SU-DHL-6 (cell line): ENCODE results near the gene FRMD4B.

Experiments used
- H2AFZ ChIP-seq: fragments of 200-600 bp; sonication (generic); 2 replicates; pipeline ENCODE4 v1.6.1; 2014; ENCODE audit warnings: low read depth, mild to moderate bottlenecking, moderate library complexity, mixed read lengths, antibody characterized with exemption, low read length; ENCODE audit not compliant: severe bottlenecking
- H3F3A ChIP-seq: fragments of 200-600 bp; shearing (Covaris generic); 2 replicates; pipeline ENCODE4 v1.6.0; 2016; ENCODE audit warnings: antibody characterized with exemption, mild to moderate bottlenecking; ENCODE audit not compliant: insufficient read depth
- H3K27ac ChIP-seq: fragments of 200-600 bp; sonication (generic); 2 replicates; pipeline ENCODE4 v1.5.1; 2016; ENCODE audit warnings: low read depth, mild to moderate bottlenecking, low read length, moderate library complexity, mixed read lengths
- H3K27me3 ChIP-seq: fragments of 200-600 bp; sonication (generic), shearing (Covaris generic); 2 replicates; pipeline ENCODE4 v1.6.0; 2014; ENCODE audit warnings: mild to moderate bottlenecking, low read length
- H3K36me3 ChIP-seq: fragments of 200-600 bp; sonication (generic); 2 replicates; pipeline ENCODE4 v1.6.1; 2014; ENCODE audit warnings: mild to moderate bottlenecking, low read length, mixed read lengths
- H3K4me2 ChIP-seq: fragments of 300-600, 200-600 bp; shearing (Covaris generic), sonication (generic); 2 replicates; pipeline ENCODE4 v1.6.0; 2014; ENCODE audit warnings: low read length, low read depth, mild to moderate bottlenecking; ENCODE audit not compliant: poor library complexity, severe bottlenecking
- H3K4me3 ChIP-seq: fragments of 200-600 bp; sonication (generic); 2 replicates; pipeline ENCODE4 v1.5.1; 2014; ENCODE audit warnings: antibody characterized with exemption, low read length, mild to moderate bottlenecking, mixed read lengths; ENCODE audit not compliant: insufficient read depth, poor library complexity, severe bottlenecking
- H3K79me2 ChIP-seq: fragments of 200-600 bp; sonication (generic); 2 replicates; pipeline ENCODE4 v1.6.1; 2014; ENCODE audit warnings: mild to moderate bottlenecking, low read length, moderate library complexity; ENCODE audit not compliant: insufficient read depth
- H3K9ac ChIP-seq: fragments of 200-600 bp; sonication (generic); 2 replicates; pipeline ENCODE4 v1.7.0; 2014; ENCODE audit warnings: mild to moderate bottlenecking, low read length
- H3K9me2 ChIP-seq: fragments of 200-600 bp; sonication (generic); replicated peaks from 2 replicates; pipeline ENCODE4 v1.6.1; 2014; ENCODE audit warnings: low read length; ENCODE audit not compliant: insufficient read depth
- H3K9me3 ChIP-seq: fragments of 200-600 bp; sonication (generic); 2 replicates; pipeline ENCODE4 v1.6.1; 2014; ENCODE audit warnings: low read length, mixed read lengths; ENCODE audit not compliant: insufficient read depth
- H4K20me1 ChIP-seq: fragments of 200-600 bp; sonication (generic); 2 replicates; pipeline ENCODE4 v1.6.1; 2014; ENCODE audit warnings: low read depth, mild to moderate bottlenecking, antibody characterized with exemption, low read length, moderate library complexity, mixed read lengths
- EZH2phosphoT487 ChIP-seq: fragments of 200-600 bp; sonication (generic), shearing (Covaris generic); conservative IDR thresholded peaks from 2 replicates; pipeline ENCODE4 v1.6.1; 2018; ENCODE audit warnings: mild to moderate bottlenecking, antibody characterized with exemption, low read length, moderate library complexity, mixed read lengths
- TF ChIP-seq, protein P1 (sequence below): fragments of 200-600 bp; sonication (generic); IDR thresholded peaks from one replicate; pipeline ENCODE4 v1.5.1; 2017; ENCODE audit warnings: antibody characterized with exemption, mild to moderate bottlenecking, low read length, moderate library complexity; ENCODE audit not compliant: insufficient read depth, poor library complexity, severe bottlenecking

Gene FRMD4B

DNA sequence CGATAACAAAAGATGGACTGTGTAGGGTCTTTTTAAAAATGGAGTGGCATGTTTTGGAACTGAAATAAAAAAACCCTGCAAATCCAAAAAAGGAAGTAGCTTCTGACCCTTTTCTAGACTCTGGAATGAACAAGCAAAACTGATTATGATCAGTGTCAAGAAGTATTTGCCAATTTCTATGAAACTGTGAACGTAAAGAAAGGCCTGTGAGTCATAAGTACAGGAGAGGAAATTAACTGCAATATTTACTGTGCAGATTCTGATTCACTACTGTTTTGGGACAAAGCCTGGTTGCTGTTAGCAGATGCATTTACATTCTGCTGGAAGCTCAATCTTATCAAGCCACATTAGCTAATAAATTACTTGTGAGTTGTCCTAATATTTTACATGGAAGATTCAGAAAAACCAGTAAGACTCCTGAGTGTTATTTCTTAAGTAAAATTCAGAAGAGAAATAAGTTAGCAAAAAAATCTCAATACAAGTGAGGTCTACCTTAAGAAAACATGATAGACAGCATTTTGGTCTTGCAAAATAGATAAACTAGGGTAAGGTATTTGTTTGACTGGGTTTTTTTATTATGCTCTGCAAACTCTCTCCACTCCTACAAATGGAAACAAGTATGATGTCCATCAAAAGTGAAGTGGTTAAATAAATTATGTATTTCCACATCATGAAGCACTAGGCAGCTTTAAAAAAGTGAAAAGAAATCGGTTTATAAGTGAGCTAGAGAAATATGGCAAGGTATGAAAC, 173.3 kb downstream of the FRMD4B start:
- Histone ChIP-seq H2AFZ (no peak overlapping the region), H3K27ac (no peak overlapping the region), H3K79me2 (no peaks in the 10 kb centered on the region), H3K9me3 (no peaks in the 10 kb centered on the region), H3K36me3 (no peaks in the 10 kb centered on the region), H3K4me3 (no peak overlapping the region), H3K9me2 (no peaks in the 10 kb centered on the region), H4K20me1 (no peaks in the 10 kb centered on the region), H3K27me3 (no peaks in the 10 kb centered on the region), H3F3A (no peaks in the 10 kb centered on the region), H3K4me2 (no peak overlapping the region), H3K9ac (no peak overlapping the region)
- no peak for TF ChIP-seq EZH2phosphoT487

DNA sequence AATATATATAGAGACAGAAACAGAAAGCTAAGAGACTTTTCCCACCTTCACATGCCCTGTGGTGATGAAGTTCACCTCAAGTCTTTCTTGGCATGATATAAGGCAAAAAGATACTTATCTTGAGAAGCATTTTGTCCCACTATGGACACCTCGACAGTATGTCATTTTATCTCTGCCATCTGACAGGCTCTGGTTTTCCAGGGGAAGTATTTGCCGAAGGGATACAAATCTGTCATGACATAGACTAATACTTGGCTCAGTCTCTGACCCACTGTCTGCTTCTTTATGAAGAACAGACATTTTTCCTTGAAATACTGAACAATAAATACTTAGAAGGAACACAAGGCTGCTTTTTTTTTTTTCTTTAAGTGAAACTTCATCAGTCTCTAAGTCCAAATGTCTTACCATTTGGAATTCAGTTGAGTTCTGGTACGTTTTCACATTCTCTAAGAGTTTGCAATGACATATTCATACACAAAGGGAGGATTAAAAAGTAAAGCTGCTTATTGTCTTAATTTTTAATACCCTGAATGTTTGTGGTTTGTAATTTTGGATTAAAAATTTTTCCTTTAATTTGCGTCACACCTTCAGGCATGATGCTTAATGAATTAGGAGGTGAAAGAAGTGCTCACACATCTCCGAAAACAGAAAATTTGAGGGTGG, 175.7 kb downstream of the FRMD4B start:
- Histone ChIP-seq H4K20me1 (no peaks in the 10 kb centered on the region), H3K79me2 (no peaks in the 10 kb centered on the region), H3K9me3 (no peaks in the 10 kb centered on the region), H3K4me3 (no peak overlapping the region), H3K4me2 (no peak overlapping the region), H3K27ac (no peak overlapping the region), H3K27me3 (no peaks in the 10 kb centered on the region), H3K36me3 (no peaks in the 10 kb centered on the region), H3K9ac (no peak overlapping the region), H3K9me2 (no peaks in the 10 kb centered on the region), H2AFZ (no peak overlapping the region), H3F3A (no peaks in the 10 kb centered on the region)
- no peak for TF ChIP-seq EZH2phosphoT487
- TF ChIP-seq, protein P1, sequence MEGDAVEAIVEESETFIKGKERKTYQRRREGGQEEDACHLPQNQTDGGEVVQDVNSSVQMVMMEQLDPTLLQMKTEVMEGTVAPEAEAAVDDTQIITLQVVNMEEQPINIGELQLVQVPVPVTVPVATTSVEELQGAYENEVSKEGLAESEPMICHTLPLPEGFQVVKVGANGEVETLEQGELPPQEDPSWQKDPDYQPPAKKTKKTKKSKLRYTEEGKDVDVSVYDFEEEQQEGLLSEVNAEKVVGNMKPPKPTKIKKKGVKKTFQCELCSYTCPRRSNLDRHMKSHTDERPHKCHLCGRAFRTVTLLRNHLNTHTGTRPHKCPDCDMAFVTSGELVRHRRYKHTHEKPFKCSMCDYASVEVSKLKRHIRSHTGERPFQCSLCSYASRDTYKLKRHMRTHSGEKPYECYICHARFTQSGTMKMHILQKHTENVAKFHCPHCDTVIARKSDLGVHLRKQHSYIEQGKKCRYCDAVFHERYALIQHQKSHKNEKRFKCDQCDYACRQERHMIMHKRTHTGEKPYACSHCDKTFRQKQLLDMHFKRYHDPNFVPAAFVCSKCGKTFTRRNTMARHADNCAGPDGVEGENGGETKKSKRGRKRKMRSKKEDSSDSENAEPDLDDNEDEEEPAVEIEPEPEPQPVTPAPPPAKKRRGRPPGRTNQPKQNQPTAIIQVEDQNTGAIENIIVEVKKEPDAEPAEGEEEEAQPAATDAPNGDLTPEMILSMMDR: no peak

DNA sequence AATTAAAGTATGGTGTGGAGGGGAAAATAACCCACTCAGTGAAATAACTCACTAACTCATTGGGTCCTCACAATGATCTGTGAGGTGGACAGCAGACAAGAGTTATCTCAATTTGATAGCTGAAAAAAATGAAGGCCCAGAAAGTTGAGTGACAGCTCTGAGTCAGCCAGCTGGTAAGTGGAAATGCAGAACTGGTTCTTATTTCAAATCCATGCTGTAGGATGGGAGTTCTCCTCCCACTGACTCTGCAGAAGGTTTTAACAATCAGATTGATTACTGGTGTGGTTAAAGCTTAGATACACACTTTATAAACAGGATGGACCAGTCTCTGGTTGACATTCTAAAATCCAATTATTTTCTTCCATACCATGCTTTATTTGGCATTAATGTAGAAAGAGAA, 176.5 kb downstream of the FRMD4B start:
- Histone ChIP-seq H3K27me3 (no peaks in the 10 kb centered on the region), H3K4me3 (no peak overlapping the region), H3K9me3 (no peaks in the 10 kb centered on the region), H3K9me2 (no peaks in the 10 kb centered on the region), H3K27ac (no peak overlapping the region), H3F3A (no peaks in the 10 kb centered on the region), H3K9ac (no peak overlapping the region), H3K4me2 (no peak overlapping the region), H2AFZ (no peak overlapping the region), H3K36me3 (no peaks in the 10 kb centered on the region), H3K79me2 (no peaks in the 10 kb centered on the region), H4K20me1 (no peaks in the 10 kb centered on the region)
- TF ChIP-seq, protein P1: no peak
- TF ChIP-seq EZH2phosphoT487: no peak

DNA sequence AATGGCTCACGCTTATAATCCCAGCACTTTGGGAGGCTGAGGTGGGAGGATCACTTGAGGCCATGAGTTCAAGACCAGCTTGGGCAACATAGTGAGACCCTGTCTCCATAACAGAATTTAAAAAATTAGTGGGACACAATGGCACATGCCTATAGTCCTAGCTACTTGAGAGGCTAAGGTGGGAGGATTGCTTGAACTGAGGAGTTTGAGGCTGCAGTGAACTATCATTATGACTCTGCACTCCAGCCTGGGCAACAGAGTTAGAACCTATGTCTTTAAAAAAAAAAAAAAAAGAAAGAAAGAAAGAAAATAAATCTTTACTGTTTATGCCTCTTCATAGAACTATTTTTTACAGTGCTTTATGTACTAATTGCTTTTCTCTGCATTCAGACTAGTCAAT, 178.9 kb downstream of the FRMD4B start:
- H3K27me3 ChIP-seq: no peaks in the 10 kb centered on the region
- no peaks in the 10 kb centered on the region for H4K20me1 ChIP-seq
- H2AFZ ChIP-seq: no peak overlapping the region
- no peaks in the 10 kb centered on the region for H3K36me3 ChIP-seq
- H3K9ac ChIP-seq: no peak overlapping the region
- no peaks in the 10 kb centered on the region for H3K79me2 ChIP-seq
- no peak overlapping the region for H3K4me2 ChIP-seq
- no peak overlapping the region for H3K27ac ChIP-seq
- no peaks in the 10 kb centered on the region for H3K9me3 ChIP-seq
- H3K4me3 ChIP-seq: no peak overlapping the region
- no peaks in the 10 kb centered on the region for H3F3A ChIP-seq
- TF ChIP-seq, protein P1: no peak
- no peak for TF ChIP-seq EZH2phosphoT487
- no peaks in the 10 kb centered on the region for H3K9me2 ChIP-seq
